HG02763 (cell line): Measurements from ENCODE around the gene MLLT1.
A peak's percentile ranks its signal among the peaks of the same experiment; 100 is the strongest.
"Not testable (repeated sequence)": the region's sequence is repeated elsewhere in the genome, so short reads cannot be mapped to it uniquely, and the experiment has no call there.

Source experiments
- ATAC-seq: cut with Tn5 transposase; IDR thresholded peaks from one replicate; pipeline ENCODE4 v1.9.1; 2021; ENCODE audit warnings: mild to moderate bottlenecking, moderate library complexity; ENCODE audit not compliant: unreplicated experiment

Gene MLLT1

GRCh38 chr19:6279931-6280591 is at the start of gene MLLT1:
TSS of gene MLLT1 (minus strand) at chr19:6279975. CDS start at chr19:6279784, 191 bp downstream.
- ATAC-seq: peak; percentile 92

GRCh38 chr19:6326815-6327214 is 47.0 kb upstream of the MLLT1 start:
- no peak for ATAC-seq

- no peak for ATAC-seq
Measured at GRCh38 chr19:6325614-6326013, 45.8 kb upstream of the MLLT1 start.

GRCh38 chr19:6324757-6325156 is 45.0 kb upstream of the MLLT1 start:
- ATAC-seq: no peak

- no peak for ATAC-seq
Measured at GRCh38 chr19:6322284-6322683, 42.5 kb upstream of the MLLT1 start.

- ATAC-seq: no peak
Measured at GRCh38 chr19:6319376-6319775, 39.6 kb upstream of the MLLT1 start.

GRCh38 chr19:6318772-6319171 is 39.0 kb upstream of the MLLT1 start:
- ATAC-seq: no peak

GRCh38 chr19:6315646-6316045 is 35.9 kb upstream of the MLLT1 start:
- not testable (repeated sequence) for ATAC-seq

- ATAC-seq: no peak
Measured at GRCh38 chr19:6313398-6313969, 33.7 kb upstream of the MLLT1 start.

- no peak for ATAC-seq
Measured at GRCh38 chr19:6312018-6312417, 32.2 kb upstream of the MLLT1 start.

- no peak for ATAC-seq
Measured at GRCh38 chr19:6298413-6298812, 18.6 kb upstream of the MLLT1 start.

- no peak for ATAC-seq
Measured at GRCh38 chr19:6297202-6297601, 17.4 kb upstream of the MLLT1 start.

GRCh38 chr19:6292006-6292405 is 12.2 kb upstream of the MLLT1 start:
- no peak for ATAC-seq

- ATAC-seq: no peak
Measured at GRCh38 chr19:6288737-6289136, 9.0 kb upstream of the MLLT1 start.

- no peak for ATAC-seq
Measured at GRCh38 chr19:6287269-6287885, 7.6 kb upstream of the MLLT1 start.

GRCh38 chr19:6286676-6287075 is 6.9 kb upstream of the MLLT1 start:
- no peak for ATAC-seq

- not testable (repeated sequence) for ATAC-seq
Measured at GRCh38 chr19:6282393-6282792, 2.6 kb upstream of the MLLT1 start.

- ATAC-seq: peak; percentile 27
Measured at GRCh38 chr19:6279620-6279930, 200 bp downstream of the MLLT1 start.

GRCh38 chr19:6278740-6279619 is 795 bp downstream of the MLLT1 start:
- ATAC-seq: no peak

GRCh38 chr19:6278051-6278450 is 1.7 kb downstream of the MLLT1 start:
- no peak for ATAC-seq

GRCh38 chr19:6276447-6276846 is 3.3 kb downstream of the MLLT1 start:
- no peak for ATAC-seq
